Panc1 (cell line): ENCODE data around the gene ABCC4.

Experiments used
- POLR2AphosphoS5 ChIP-seq: IDR thresholded peaks from 2 replicates; pipeline ENCODE4 v1.6.1; 2012; ENCODE audit warnings: mild to moderate bottlenecking, low read depth, low read length, moderate library complexity
- TF ChIP-seq, protein P1 (sequence below): fragments of 450-650 bp; IDR thresholded peaks from 2 replicates; pipeline ENCODE4 v1.5.1; 2017; ENCODE audit warnings: mild to moderate bottlenecking

DNA sequence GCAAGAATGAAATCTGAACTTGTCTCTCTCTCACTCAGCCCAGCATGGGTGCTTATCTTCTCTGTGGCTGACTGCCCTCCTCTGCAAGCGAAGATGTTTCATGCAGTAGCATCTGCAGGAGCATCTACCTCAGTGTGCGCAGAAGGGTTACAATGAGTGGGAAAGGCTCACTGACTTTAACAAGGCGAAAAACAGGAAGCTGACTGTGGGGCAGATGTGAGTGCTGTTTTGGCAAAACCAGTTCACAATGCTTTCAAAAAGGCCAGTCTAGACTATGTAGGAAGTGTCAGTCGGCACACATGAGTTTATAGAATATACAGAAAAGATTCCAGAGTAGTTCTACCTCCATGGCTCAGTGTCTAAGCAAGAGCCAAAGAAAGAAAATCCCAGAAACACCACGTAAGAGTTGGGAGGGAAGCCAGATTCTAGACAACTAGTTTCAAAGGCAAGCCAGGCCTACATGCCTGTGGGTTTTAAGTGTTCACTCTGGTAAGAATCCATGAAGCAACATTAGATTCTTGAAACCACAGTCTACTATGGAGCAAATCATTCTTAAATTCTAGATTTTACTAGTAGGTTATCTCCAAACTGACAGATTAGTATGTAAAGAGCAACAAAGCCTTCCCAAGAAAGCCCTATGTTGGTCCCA lies 124.5 kb downstream of the ABCC4 start:
- TF ChIP-seq, protein P1, sequence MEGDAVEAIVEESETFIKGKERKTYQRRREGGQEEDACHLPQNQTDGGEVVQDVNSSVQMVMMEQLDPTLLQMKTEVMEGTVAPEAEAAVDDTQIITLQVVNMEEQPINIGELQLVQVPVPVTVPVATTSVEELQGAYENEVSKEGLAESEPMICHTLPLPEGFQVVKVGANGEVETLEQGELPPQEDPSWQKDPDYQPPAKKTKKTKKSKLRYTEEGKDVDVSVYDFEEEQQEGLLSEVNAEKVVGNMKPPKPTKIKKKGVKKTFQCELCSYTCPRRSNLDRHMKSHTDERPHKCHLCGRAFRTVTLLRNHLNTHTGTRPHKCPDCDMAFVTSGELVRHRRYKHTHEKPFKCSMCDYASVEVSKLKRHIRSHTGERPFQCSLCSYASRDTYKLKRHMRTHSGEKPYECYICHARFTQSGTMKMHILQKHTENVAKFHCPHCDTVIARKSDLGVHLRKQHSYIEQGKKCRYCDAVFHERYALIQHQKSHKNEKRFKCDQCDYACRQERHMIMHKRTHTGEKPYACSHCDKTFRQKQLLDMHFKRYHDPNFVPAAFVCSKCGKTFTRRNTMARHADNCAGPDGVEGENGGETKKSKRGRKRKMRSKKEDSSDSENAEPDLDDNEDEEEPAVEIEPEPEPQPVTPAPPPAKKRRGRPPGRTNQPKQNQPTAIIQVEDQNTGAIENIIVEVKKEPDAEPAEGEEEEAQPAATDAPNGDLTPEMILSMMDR = no peak
- no peak for TF ChIP-seq POLR2AphosphoS5
